ENCODE results near the gene CCDC180. TPM values are rescaled to one million over a fixed set of nuclear protein-coding genes. Genes with fewer than 3 reads are reported as not detected.

Gene CCDC180
- polyA plus RNA-seq, 2 of the 4 experiments (the other 2 are of a cell fraction) = 1.7 to 2.4 TPM

GRCh38 chr9:97318433-97318832 is 11.0 kb downstream of the CCDC180 start:
- H3K27ac ChIP-seq = no peak overlapping the region
- ATAC-seq (no peak), FAIRE-seq (no peak), DNase-seq (ENCODE audit: low read depth in 1 of 2, low spot score in 1 of 2) (no peak)
- no peak overlapping the region for H3K4me2 ChIP-seq
- H3K4me3 ChIP-seq = no peak overlapping the region
- H3K4me1 ChIP-seq = no peaks in the 10 kb centered on the region
- TF ChIP-seq NR3C1 (IDR thresholded peaks at IDR 0.05) (no peak), EHMT2 (IDR thresholded peaks at IDR 0.05; ENCODE audit: low read depth) (no peak), RFX5 (IDR thresholded peaks at IDR 0.05) (no peak), ZFP36 (IDR thresholded peaks at IDR 0.05; ENCODE audit: borderline replicate concordance, partially characterized antibody) (no peak), BHLHE40 (IDR thresholded peaks at IDR 0.05; ENCODE audit: low read depth, low read length) (no peak), CTCF (IDR thresholded peaks at IDR 0.05) (no peak), HEYL (CRISPR knock-in tag; IDR thresholded peaks at IDR 0.05) (no peak)
- TF ChIP-seq, protein P1, sequence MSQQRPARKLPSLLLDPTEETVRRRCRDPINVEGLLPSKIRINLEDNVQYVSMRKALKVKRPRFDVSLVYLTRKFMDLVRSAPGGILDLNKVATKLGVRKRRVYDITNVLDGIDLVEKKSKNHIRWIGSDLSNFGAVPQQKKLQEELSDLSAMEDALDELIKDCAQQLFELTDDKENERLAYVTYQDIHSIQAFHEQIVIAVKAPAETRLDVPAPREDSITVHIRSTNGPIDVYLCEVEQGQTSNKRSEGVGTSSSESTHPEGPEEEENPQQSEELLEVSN (IDR thresholded peaks at IDR 0.05; ENCODE audit: borderline replicate concordance, low read depth) = no peak
- H3K9me3 ChIP-seq = no peaks in the 10 kb centered on the region
- WGBS (ENCODE audit: missing lambda C conversion rate) = 90% methylated on average over 6 of the region's 6 CpGs
- CTCF ChIA-PET = interaction anchor here (1.0 to 1.1 kb wide), 2 partner anchors 9 to 49 kb away, joined by 3 read pairs; no protein-coding TSS in a partner anchor
- POLR2A ChIA-PET = no interaction called here

DNA sequence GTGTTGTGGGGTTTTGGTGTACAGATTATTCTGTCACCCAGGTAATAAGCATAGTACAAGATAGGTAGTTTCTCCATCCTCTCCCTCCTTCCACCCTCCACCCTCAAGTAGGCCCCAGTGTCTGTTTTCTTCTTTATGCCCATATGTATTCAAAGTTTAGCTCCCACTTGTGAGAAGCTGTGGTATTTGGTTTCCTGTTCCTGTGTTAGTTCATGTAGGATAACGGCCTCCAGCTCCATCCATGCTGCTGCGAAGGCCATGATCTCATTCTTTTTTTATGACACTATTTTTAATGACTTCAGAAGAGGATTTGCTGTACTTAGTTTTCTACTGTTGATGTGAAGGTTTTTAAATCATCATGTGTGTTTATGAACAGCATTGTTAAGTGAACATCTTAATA is 11.9 kb downstream of the CCDC180 start:
- 80% methylated on average over 2 of the region's 2 CpGs for WGBS (ENCODE audit: missing lambda C conversion rate)
- DNase-seq (ENCODE audit: low read depth in 1 of 2, low spot score in 1 of 2) = no peak
- Histone ChIP-seq H3K4me2 (no peak overlapping the region), H3K27ac (no peak overlapping the region), H3K4me3 (no peak overlapping the region), H3K9me3 (no peaks in the 10 kb centered on the region), H3K4me1 (no peaks in the 10 kb centered on the region)
- TF ChIP-seq FOXS1 (CRISPR knock-in tag; IDR thresholded peaks at IDR 0.05) = no peak
- no peak for TF ChIP-seq HDAC2 (IDR thresholded peaks at IDR 0.05)
- TF ChIP-seq HOXA7 (CRISPR knock-in tag; IDR thresholded peaks at IDR 0.05) = no peak
- TF ChIP-seq GATA3 (IDR thresholded peaks at IDR 0.05; ENCODE audit: borderline replicate concordance) = no peak
- no peak for TF ChIP-seq ELK1 (IDR thresholded peaks at IDR 0.05; ENCODE audit: low read depth, low read length)
- POLR2A ChIA-PET = no interaction called here
- FAIRE-seq = no peak
- CTCF ChIA-PET = interaction anchor here (1.1 to 1.3 kb wide), 2 partner anchors 10 to 48 kb away, joined by 3 read pairs; no protein-coding TSS in a partner anchor
- no peak for ATAC-seq

- H3K9me3 ChIP-seq = no peaks in the 10 kb centered on the region
- no peak overlapping the region for H3K4me3 ChIP-seq
- ChIA-PET POLR2A (no interaction called here), CTCF (interaction anchor here (1.3 kb wide), 1 partner anchor 9 kb away, joined by 3 read pairs; no protein-coding TSS in a partner anchor)
- H3K27ac ChIP-seq = no peak overlapping the region
- 71% methylated on average over 3 of the region's 5 CpGs for WGBS (ENCODE audit: missing lambda C conversion rate)
- no peak for TF ChIP-seq MAX (IDR thresholded peaks at IDR 0.05)
- TF ChIP-seq POLR2AphosphoS2 (conservative IDR thresholded peaks at IDR 0.05; ENCODE audit: low read length) = no peak
- no peak for TF ChIP-seq CHD2 (IDR thresholded peaks at IDR 0.05; ENCODE audit: low read length, partially characterized antibody)
- TF ChIP-seq RARB (CRISPR knock-in tag; IDR thresholded peaks at IDR 0.05) = no peak
- TF ChIP-seq CBX2 (IDR thresholded peaks at IDR 0.05; ENCODE audit: borderline replicate concordance, low read depth) = no peak
- no peak for TF ChIP-seq RCOR1 (IDR thresholded peaks at IDR 0.05; ENCODE audit: low read depth, low read length)
- TF ChIP-seq TFCP2L1 (CRISPR knock-in tag; IDR thresholded peaks at IDR 0.05) = no peak
- no peak for TF ChIP-seq ELK1 (IDR thresholded peaks at IDR 0.05; ENCODE audit: low read depth, low read length)
- no peak for TF ChIP-seq BCL3 (IDR thresholded peaks at IDR 0.05)
- no peak for TF ChIP-seq RFX5 (IDR thresholded peaks at IDR 0.05)
- TF ChIP-seq HDAC2 (IDR thresholded peaks at IDR 0.05) = no peak
- no peak for TF ChIP-seq CBX8 (IDR thresholded peaks at IDR 0.05)
- TF ChIP-seq HEYL (CRISPR knock-in tag; IDR thresholded peaks at IDR 0.05) = no peak
- no peak for TF ChIP-seq CHD4 (IDR thresholded peaks at IDR 0.05; ENCODE audit: borderline replicate concordance)
- no peak for TF ChIP-seq ZNF302 (CRISPR knock-in tag; IDR thresholded peaks at IDR 0.05)
- TF ChIP-seq PHF8 (IDR thresholded peaks at IDR 0.05; ENCODE audit: borderline replicate concordance, low read depth) = no peak
- TF ChIP-seq FOSB (CRISPR knock-in tag; IDR thresholded peaks at IDR 0.05) = no peak
- DNase-seq (ENCODE audit: low read depth in 1 of 2, low spot score in 1 of 2) (no peak), FAIRE-seq (no peak), ATAC-seq (no peak)
- no peak overlapping the region for H3K4me2 ChIP-seq
- H3K4me1 ChIP-seq = no peaks in the 10 kb centered on the region
Measured at GRCh38 chr9:97320080-97320642, 12.7 kb downstream of the CCDC180 start.

Data from A549 (cell line).